Measurements from ENCODE around the gene PLPPR4.

DNA sequence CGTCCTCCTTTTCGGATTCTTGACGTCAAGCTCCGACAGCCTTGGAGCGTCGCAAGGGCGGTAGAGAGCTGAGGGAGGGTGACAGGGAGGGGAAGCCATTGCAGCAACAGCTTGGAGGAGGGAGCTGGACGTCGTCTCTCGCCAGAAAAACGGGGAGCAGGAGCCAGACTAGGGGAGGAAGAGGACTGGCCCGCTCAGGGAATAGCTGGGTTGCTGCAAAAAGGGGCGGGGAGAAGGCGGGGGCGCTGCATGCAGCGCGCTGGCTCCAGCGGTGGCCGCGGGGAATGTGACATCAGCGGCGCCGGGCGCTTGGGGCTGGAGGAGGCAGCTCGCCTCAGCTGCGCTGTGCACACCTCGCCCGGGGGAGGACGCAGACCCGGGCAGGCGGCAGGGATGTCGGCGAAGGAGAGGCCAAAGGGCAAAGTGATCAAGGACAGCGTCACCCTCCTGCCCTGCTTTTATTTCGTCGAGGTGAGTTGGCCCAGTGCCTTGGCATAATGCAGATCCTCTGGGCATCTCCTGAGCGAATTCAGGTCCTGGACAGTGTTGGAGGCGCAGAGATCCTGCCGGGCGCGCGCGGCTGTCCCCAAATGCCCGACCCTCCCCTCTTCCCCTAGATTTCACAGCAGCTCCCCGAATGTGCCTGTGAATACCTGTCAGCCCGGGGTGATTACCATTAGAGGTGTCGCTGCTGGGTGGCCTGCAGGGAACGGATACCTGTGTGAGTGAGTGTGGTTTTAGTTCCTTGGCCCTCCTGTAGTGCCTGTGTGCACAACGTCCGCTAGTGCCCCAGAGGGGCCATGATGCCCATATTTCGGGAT lies at the start of gene PLPPR4:
- TF ChIP-seq POLR2AphosphoS5 (IDR thresholded peaks at IDR 0.05; ENCODE audit: low read depth, low read length) (no peak), SIN3A (IDR thresholded peaks at IDR 0.05; ENCODE audit: borderline replicate concordance, insufficient read depth, low read length) (no peak)
